HCT116 (cell line): ENCODE results near the gene CACNG8. TPM values are rescaled to one million over a fixed set of nuclear protein-coding genes. Genes with fewer than 3 reads are reported as not detected.

Source experiments
- ATAC-seq: fragments of 200-7000 bp; cut with Tn5 transposase; 2 replicates; pipeline ENCODE4 v1.9.1; 2020; ENCODE audit warnings: mild to moderate bottlenecking, moderate library complexity
- BruUV-seq: library from RNA; stranded (reverse); fragments of 400-500 nt; replicated peaks from 2 replicates; lab custom pipeline; 2021; lab: Mats Ljungman, UMichigan
- CTCF ChIA-PET: fragments of 300-600 bp; sonication (Branson Sonifier 250); formaldehyde crosslinking; loops from one replicate; lab custom pipeline; 2021; ENCODE audit warnings: antibody characterized with exemption; lab: Charles Lee
- POLR2A ChIA-PET: fragments of 300-600, 350-600 bp; sonication (Branson Sonifier 250); formaldehyde crosslinking; loops from one replicate; lab custom pipeline; 2021; ENCODE audit warnings: antibody characterized with exemption; lab: Charles Lee
- RAD21 ChIA-PET, 2 experiments: fragments of 300-600 bp; sonication (Branson Sonifier 250); formaldehyde crosslinking; loops; one replicate each; lab custom pipeline; 2023; ENCODE audit warnings: low total read pairs in 2 of 2; ENCODE audit not compliant: uncharacterized antibody in 2 of 2, unreplicated experiment in 2 of 2, low non-redundant PET in 1 of 2; lab: Charles Lee
- DNase-seq: peaks from one replicate; pipeline ENCODE4 v3.0.0-alpha.2; 2010; ENCODE audit warnings: low read depth, low spot score
- H2AFZ ChIP-seq: fragments of 200-600 bp; shearing (Covaris generic), sonication (generic); 2 replicates; pipeline ENCODE4 v1.6.1; 2017; ENCODE audit warnings: low read depth, mixed run types, mixed read lengths, antibody characterized with exemption, low read length; ENCODE audit not compliant: poor library complexity, severe bottlenecking
- H3K27ac ChIP-seq: 2 replicates; pipeline ENCODE4 v1.5.1; 2012; ENCODE audit warnings: low read depth, low read length
- H3K27me3 ChIP-seq: fragments of 200-600 bp; sonication (generic); 2 replicates; pipeline ENCODE4 v1.6.1; 2016; ENCODE audit warnings: mixed run types, low read length, mixed read lengths; ENCODE audit not compliant: insufficient read depth
- H3K36me3 ChIP-seq, 2 experiments: fragments of 200-500 bp in 1 of 2; fragments of 200-600 bp in 1 of 2; sonication (Bioruptor generic) in 1 of 2; sonication (generic) in 1 of 2; 2 replicates each; pipeline versions ENCODE4 v1.5.1 to v1.6.1; 2014 to 2016; ENCODE audit warnings: low read length in 2 of 2, inconsistent platforms in 1 of 2, mixed read lengths in 1 of 2, mixed run types in 1 of 2; ENCODE audit not compliant: insufficient read depth in 2 of 2, control insufficient read depth in 1 of 2
- H3K4me1 ChIP-seq, 2 experiments: fragments of 200-600 bp in 1 of 2; sonication (generic) in 1 of 2; 2 replicates each; pipeline versions ENCODE4 v1.5.1 to v1.6.1; 2012 to 2017; ENCODE audit warnings: low read length in 2 of 2, inconsistent platforms in 1 of 2, mild to moderate bottlenecking in 1 of 2, mixed read lengths in 1 of 2, mixed run types in 1 of 2, moderate library complexity in 1 of 2; ENCODE audit not compliant: insufficient read depth in 2 of 2, control insufficient read depth in 1 of 2
- H3K4me2 ChIP-seq: fragments of 200-600 bp; sonication (generic); 2 replicates; pipeline ENCODE4 v1.6.1; 2017; ENCODE audit warnings: mixed run types, low read length, mixed read lengths
- H3K4me3 ChIP-seq, 2 experiments: fragments of 200-600 bp in 1 of 2; sonication (generic) in 1 of 2; replicated peaks in 1 of 2; 2 replicates each; pipeline ENCODE4 v1.5.1; 2011 to 2016; ENCODE audit warnings: low read length in 2 of 2, control low read depth in 1 of 2, low read depth in 1 of 2, mild to moderate bottlenecking in 1 of 2, mixed read lengths in 1 of 2, mixed run types in 1 of 2
- H3K79me2 ChIP-seq: fragments of 200-600 bp; sonication (generic); 2 replicates; pipeline ENCODE4 v1.6.1; 2017; ENCODE audit warnings: mild to moderate bottlenecking, mixed run types, low read length, moderate library complexity, mixed read lengths; ENCODE audit not compliant: insufficient read depth
- H3K9ac ChIP-seq: fragments of 200-600 bp; sonication (generic); 2 replicates; pipeline ENCODE4 v1.6.1; 2016; ENCODE audit warnings: low read length, mixed read lengths
- H3K9me2 ChIP-seq: fragments of 200-600 bp; sonication (generic), shearing (Covaris generic); 2 replicates; pipeline ENCODE4 v1.6.1; 2017; ENCODE audit warnings: mixed run types, mild to moderate bottlenecking, moderate library complexity; ENCODE audit not compliant: insufficient read depth
- H3K9me3 ChIP-seq, 2 experiments: fragments of 200-500 bp in 1 of 2; fragments of 200-600 bp in 1 of 2; sonication (Bioruptor generic) in 1 of 2; sonication (generic) in 1 of 2; 2 replicates each; pipeline ENCODE4 v1.6.1; 2014 to 2017; ENCODE audit warnings: low read length in 2 of 2, mixed read lengths in 2 of 2, inconsistent platforms in 1 of 2, low read depth in 1 of 2, mild to moderate bottlenecking in 1 of 2, mixed run types in 1 of 2, moderate library complexity in 1 of 2; ENCODE audit not compliant: control insufficient read depth in 1 of 2, insufficient read depth in 1 of 2
- H4K20me1 ChIP-seq: fragments of 200-600 bp; sonication (generic), shearing (Covaris generic); 2 replicates; pipeline ENCODE4 v1.6.1; 2017; ENCODE audit warnings: mixed run types, mild to moderate bottlenecking, moderate library complexity; ENCODE audit not compliant: insufficient read depth
- EGR1 ChIP-seq: IDR thresholded peaks from 2 replicates; pipeline ENCODE4 v1.6.1; 2012; ENCODE audit warnings: low read depth
- EZH2 ChIP-seq: fragments of 200-600 bp; sonication (generic); IDR thresholded peaks from 2 replicates; pipeline ENCODE4 v1.6.1; 2017; ENCODE audit warnings: antibody characterized with exemption, mixed run types
- EZH2phosphoT487 ChIP-seq: fragments of 200-600 bp; IDR thresholded peaks from 2 replicates; pipeline ENCODE4 v1.6.1; 2018; ENCODE audit warnings: antibody characterized with exemption, borderline replicate concordance
- FOSL1 ChIP-seq: IDR thresholded peaks from 2 replicates; pipeline ENCODE4 v1.6.1; 2012; ENCODE audit warnings: low read depth
- JUND ChIP-seq: IDR thresholded peaks from 2 replicates; pipeline ENCODE4 v1.6.1; 2012
- MAX ChIP-seq: IDR thresholded peaks from 2 replicates; pipeline ENCODE4 v1.6.1; 2012
- POLR2A ChIP-seq: IDR thresholded peaks from 2 replicates; pipeline ENCODE4 v1.7.0; 2011; ENCODE audit warnings: borderline replicate concordance; ENCODE audit not compliant: insufficient read depth, insufficient read length; ENCODE audit errors: extremely low read depth
- POLR2AphosphoS5 ChIP-seq: IDR thresholded peaks from 2 replicates; pipeline ENCODE4 v1.6.1; 2011; ENCODE audit warnings: mild to moderate bottlenecking, low read depth, low read length, moderate library complexity
- REST ChIP-seq: IDR thresholded peaks from 2 replicates; pipeline ENCODE4 v1.6.1; 2012; ENCODE audit warnings: low read depth
- SIN3A ChIP-seq: IDR thresholded peaks from 2 replicates; pipeline ENCODE4 v1.6.1; 2012; ENCODE audit warnings: low read depth
- SP1 ChIP-seq: IDR thresholded peaks from 2 replicates; pipeline ENCODE4 v1.6.1; 2012; ENCODE audit warnings: low read depth
- SRF ChIP-seq: IDR thresholded peaks from 2 replicates; pipeline ENCODE4 v1.6.1; 2012; ENCODE audit warnings: low read depth
- YY1 ChIP-seq: IDR thresholded peaks from 2 replicates; pipeline ENCODE4 v1.6.1; 2011; ENCODE audit warnings: low read length, low read depth, moderate library complexity, mild to moderate bottlenecking; ENCODE audit not compliant: insufficient replicate concordance; ENCODE audit errors: extremely low read depth
- ZBTB33 ChIP-seq: IDR thresholded peaks from 2 replicates; pipeline ENCODE4 v1.6.1; 2011; ENCODE audit warnings: mild to moderate bottlenecking, low read length, moderate library complexity; ENCODE audit not compliant: insufficient replicate concordance; ENCODE audit errors: extremely low read depth
- ZFX ChIP-seq: fragments of 450-650 bp; IDR thresholded peaks from 2 replicates; pipeline ENCODE4 v1.6.1; 2017
- intact Hi-C: fragments of 100-400 bp; cut with micrococcal nuclease; formaldehyde crosslinking; loops from 2 replicates; pipeline ENCODE4 v1.10.0; 2022
- total RNA-seq: library from RNA; stranded (reverse); gene quantifications from one replicate; pipeline ENCODE4 v1.2.1, GENCODE V29; 2021; ENCODE audit not compliant: unreplicated experiment

CACNG8 gene
- total RNA-seq, 1 experiment from 2014 or later: 0.93 TPM

- intact Hi-C loops: no loop called here
- Histone ChIP-seq H3K79me2 (no peaks in the 10 kb centered on the region), H3K9me2 (no peaks in the 10 kb centered on the region), H3K27ac (no peak overlapping the region), H3K36me3 (no peaks in the 10 kb centered on the region), H3K9me3 (no peaks in the 10 kb centered on the region), H3K4me1 (peaks cover 0 to 2% of the 10 kb centered on the region in 2 experiments; a peak in 1 of 4 replicates), H3K4me3 (no peak overlapping the region), H2AFZ (no peak overlapping the region), H3K4me2 (no peak overlapping the region), H4K20me1 (no peaks in the 10 kb centered on the region), H3K9ac (no peak overlapping the region), H3K27me3 (no peaks in the 10 kb centered on the region)
- DNase-seq (no peak), ATAC-seq (no peak)
- BruUV-seq: no TSS peak
- ChIA-PET RAD21 (no interaction called here), CTCF (interaction anchor here (1.2 kb wide), 1 partner anchor 27 kb away, joined by 3 read pairs; no protein-coding TSS in a partner anchor), POLR2A (no interaction called here)
- TF ChIP-seq EZH2phosphoT487 (no peak), POLR2A (no peak), YY1 (no peak), SP1 (no peak)
Observed at GRCh38 chr19:54002495-54003315, 40.0 kb downstream of the CACNG8 start.

- no TSS peak for BruUV-seq
- intact Hi-C loops: no loop called here
- ATAC-seq (no peak), DNase-seq (no peak)
- Histone ChIP-seq H3K9ac (no peak overlapping the region), H3K27me3 (no peaks in the 10 kb centered on the region), H4K20me1 (no peaks in the 10 kb centered on the region), H3K79me2 (no peaks in the 10 kb centered on the region), H2AFZ (no peak overlapping the region), H3K36me3 (no peaks in the 10 kb centered on the region), H3K9me3 (no peaks in the 10 kb centered on the region), H3K4me2 (no peak overlapping the region), H3K4me3 (no peak overlapping the region), H3K4me1 (no peaks in the 10 kb centered on the region; a peak in 1 of 4 replicates), H3K27ac (no peak overlapping the region), H3K9me2 (no peaks in the 10 kb centered on the region)
- ChIA-PET CTCF (no interaction called here), POLR2A (interaction anchor here (0.7 kb wide), 1 partner anchor 14 kb away, joined by 3 read pairs; no protein-coding TSS in a partner anchor), RAD21 (no interaction called here)
- TF ChIP-seq REST (no peak), FOSL1 (no peak), ZFX (no peak), ZBTB33 (no peak), SIN3A (no peak), POLR2AphosphoS5 (no peak), EGR1 (no peak), JUND (no peak), SRF (no peak), EZH2 (no peak), YY1 (no peak), EZH2phosphoT487 (no peak), MAX (no peak)
Observed at GRCh38 chr19:54009440-54009839, 46.7 kb downstream of the CACNG8 start.
